ENCODE measurements around the gene ZBTB20.

Gene ZBTB20

GRCh38 chr3:114985776-114986175, 161.3 kb downstream of the ZBTB20 start:
- H2BK15ac ChIP-seq (ENCODE audit: low read depth, poor library complexity, severe bottlenecking) = no peak overlapping the region
- no peak overlapping the region for H4K8ac ChIP-seq (ENCODE audit: low read length)
- no peak overlapping the region for H2BK12ac ChIP-seq (ENCODE audit: low read length in 2 of 2)
- no peak overlapping the region for H3K23ac ChIP-seq (ENCODE audit: low read length in 2 of 2)
- H2BK120ac ChIP-seq (ENCODE audit: low read depth, low read length) = no peak overlapping the region
- H3K14ac ChIP-seq (ENCODE audit: low read length in 2 of 2) = no peak overlapping the region
- H3K27me3 ChIP-seq (ENCODE audit: control insufficient read depth in 1 of 2, insufficient read depth in 1 of 2, low read length in 2 of 2) = no peaks in the 10 kb centered on the region
- H3K9ac ChIP-seq (ENCODE audit: low read length) = no peak overlapping the region
- no peak overlapping the region for H2AK5ac ChIP-seq (ENCODE audit: low read length, severe bottlenecking)
- WGBS = 83% methylated on average over 1 of the region's 1 CpG
- H3K4me3 ChIP-seq (ENCODE audit: insufficient read depth in 1 of 2, low read depth in 1 of 2, low read length in 2 of 2) = no peak overlapping the region
- no peaks in the 10 kb centered on the region for H3K79me1 ChIP-seq (replicated peaks; ENCODE audit: low read length, poor library complexity, severe bottlenecking)
- H3K18ac ChIP-seq (ENCODE audit: low read depth in 1 of 2, low read length in 2 of 2) = no peak overlapping the region
- no peaks in the 10 kb centered on the region for H3K4me1 ChIP-seq (ENCODE audit: control insufficient read depth, insufficient read depth, low read depth, low read length)
- no peak overlapping the region for H4K91ac ChIP-seq (ENCODE audit: low read length)
- no peaks in the 10 kb centered on the region for H3K36me3 ChIP-seq (ENCODE audit: control insufficient read depth in 1 of 2, insufficient read depth in 2 of 2, low read depth in 1 of 2, low read length in 2 of 2)
- no peak overlapping the region for H3K4ac ChIP-seq (ENCODE audit: low read depth in 1 of 2, low read length in 2 of 2)
- H3K4me2 ChIP-seq (ENCODE audit: low read length, poor library complexity, severe bottlenecking) = no peak overlapping the region
- no peak overlapping the region for H3K27ac ChIP-seq (ENCODE audit: low read length, poor library complexity, severe bottlenecking)
- H2BK5ac ChIP-seq (ENCODE audit: low read depth, low read length, poor library complexity, severe bottlenecking) = no peak overlapping the region
- no peaks in the 10 kb centered on the region for H3K9me3 ChIP-seq (ENCODE audit: control insufficient read depth, low read length)
- DNase-seq = no peak
- no peak overlapping the region for H2AFZ ChIP-seq (ENCODE audit: low read depth, low read length)

DNA sequence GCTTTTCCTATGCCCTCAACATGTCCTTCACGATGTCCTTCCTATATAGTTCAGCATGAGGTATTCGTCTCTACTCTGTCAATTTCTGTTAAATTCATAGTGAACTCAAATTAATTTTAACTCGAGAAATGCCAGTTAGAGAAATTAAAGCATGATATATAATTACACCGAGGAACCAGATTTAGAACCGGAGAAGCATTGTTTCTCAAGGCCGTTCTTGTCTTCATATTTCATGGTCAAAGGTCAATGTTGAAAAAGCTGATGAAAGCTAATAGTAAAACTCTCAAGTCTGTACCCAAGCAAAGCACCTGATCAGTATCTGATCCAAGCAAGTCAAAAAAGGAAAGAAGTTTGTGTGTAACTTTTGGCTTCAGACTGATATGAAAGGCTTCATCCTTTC, 163.8 kb downstream of the ZBTB20 start:
- H3K4me3 ChIP-seq (ENCODE audit: insufficient read depth in 1 of 2, low read depth in 1 of 2, low read length in 2 of 2) = no peak overlapping the region
- H3K18ac ChIP-seq (ENCODE audit: low read depth in 1 of 2, low read length in 2 of 2) = no peak overlapping the region
- no peaks in the 10 kb centered on the region for H3K4me1 ChIP-seq (ENCODE audit: control insufficient read depth, insufficient read depth, low read depth, low read length)
- H3K14ac ChIP-seq (ENCODE audit: low read length in 2 of 2) = no peak overlapping the region
- H2BK120ac ChIP-seq (ENCODE audit: low read depth, low read length) = no peak overlapping the region
- no peak overlapping the region for H4K8ac ChIP-seq (ENCODE audit: low read length)
- H3K4me2 ChIP-seq (ENCODE audit: low read length, poor library complexity, severe bottlenecking) = no peak overlapping the region
- no peak for DNase-seq
- no peak overlapping the region for H2BK12ac ChIP-seq (ENCODE audit: low read length in 2 of 2)
- WGBS = 97% methylated on average over 6 of the region's 6 CpGs
- H2BK5ac ChIP-seq (ENCODE audit: low read depth, low read length, poor library complexity, severe bottlenecking) = no peak overlapping the region
- no peak overlapping the region for H2BK15ac ChIP-seq (ENCODE audit: low read depth, poor library complexity, severe bottlenecking)
- H3K27me3 ChIP-seq (ENCODE audit: control insufficient read depth in 1 of 2, insufficient read depth in 1 of 2, low read length in 2 of 2) = no peaks in the 10 kb centered on the region
- H3K23ac ChIP-seq (ENCODE audit: low read length in 2 of 2) = no peak overlapping the region
- no peak overlapping the region for H4K91ac ChIP-seq (ENCODE audit: low read length)
- no peaks in the 10 kb centered on the region for H3K36me3 ChIP-seq (ENCODE audit: control insufficient read depth in 1 of 2, insufficient read depth in 2 of 2, low read depth in 1 of 2, low read length in 2 of 2)
- no peak overlapping the region for H2AK5ac ChIP-seq (ENCODE audit: low read length, severe bottlenecking)
- no peaks in the 10 kb centered on the region for H3K9me3 ChIP-seq (ENCODE audit: control insufficient read depth, low read length)
- H3K4ac ChIP-seq (ENCODE audit: low read depth in 1 of 2, low read length in 2 of 2) = no peak overlapping the region
- H3K9ac ChIP-seq (ENCODE audit: low read length) = no peak overlapping the region
- H2AFZ ChIP-seq (ENCODE audit: low read depth, low read length) = no peak overlapping the region
- no peak overlapping the region for H3K27ac ChIP-seq (ENCODE audit: low read length, poor library complexity, severe bottlenecking)
- H3K79me1 ChIP-seq (replicated peaks; ENCODE audit: low read length, poor library complexity, severe bottlenecking) = no peaks in the 10 kb centered on the region

GRCh38 chr3:114974387-114974786, 172.7 kb downstream of the ZBTB20 start:
- H3K9ac ChIP-seq (ENCODE audit: low read length) = no peak overlapping the region
- H2BK5ac ChIP-seq (ENCODE audit: low read depth, low read length, poor library complexity, severe bottlenecking) = no peak overlapping the region
- no CpG with 5 or more reads among the region's 3 CpGs for WGBS

GRCh38 chr3:114973536-114973935, 173.6 kb downstream of the ZBTB20 start:
- no peak overlapping the region for H2BK120ac ChIP-seq (ENCODE audit: low read depth, low read length)
- H2BK5ac ChIP-seq (ENCODE audit: low read depth, low read length, poor library complexity, severe bottlenecking) = no peak overlapping the region
- no peaks in the 10 kb centered on the region for H3K79me1 ChIP-seq (replicated peaks; ENCODE audit: low read length, poor library complexity, severe bottlenecking)
- WGBS = 87% methylated on average over 2 of the region's 3 CpGs
- H2AFZ ChIP-seq (ENCODE audit: low read depth, low read length) = no peak overlapping the region
- DNase-seq = no peak
- H2AK5ac ChIP-seq (ENCODE audit: low read length, severe bottlenecking) = no peak overlapping the region
- no peak overlapping the region for H2BK12ac ChIP-seq (ENCODE audit: low read length in 2 of 2)
- H4K8ac ChIP-seq (ENCODE audit: low read length) = no peak overlapping the region
- no peak overlapping the region for H3K27ac ChIP-seq (ENCODE audit: low read length, poor library complexity, severe bottlenecking)
- no peaks in the 10 kb centered on the region for H3K9me3 ChIP-seq (ENCODE audit: control insufficient read depth, low read length)
- H3K9ac ChIP-seq (ENCODE audit: low read length) = no peak overlapping the region
- H4K91ac ChIP-seq (ENCODE audit: low read length) = no peak overlapping the region
- no peak overlapping the region for H3K4ac ChIP-seq (ENCODE audit: low read depth in 1 of 2, low read length in 2 of 2)
- no peak overlapping the region for H3K14ac ChIP-seq (ENCODE audit: low read length in 2 of 2)
- H3K23ac ChIP-seq (ENCODE audit: low read length in 2 of 2) = no peak overlapping the region
- peaks cover 0 to 10% of the 10 kb centered on the region in 2 experiments for H3K36me3 ChIP-seq (ENCODE audit: control insufficient read depth in 1 of 2, insufficient read depth in 2 of 2, low read depth in 1 of 2, low read length in 2 of 2)
- no peak overlapping the region for H3K18ac ChIP-seq (ENCODE audit: low read depth in 1 of 2, low read length in 2 of 2)
- H2BK15ac ChIP-seq (ENCODE audit: low read depth, poor library complexity, severe bottlenecking) = no peak overlapping the region
- no peak overlapping the region for H3K4me2 ChIP-seq (ENCODE audit: low read length, poor library complexity, severe bottlenecking)
- no peak overlapping the region for H3K4me3 ChIP-seq (ENCODE audit: insufficient read depth in 1 of 2, low read depth in 1 of 2, low read length in 2 of 2)
- no peaks in the 10 kb centered on the region for H3K4me1 ChIP-seq (ENCODE audit: control insufficient read depth, insufficient read depth, low read depth, low read length)
- H3K27me3 ChIP-seq (ENCODE audit: control insufficient read depth in 1 of 2, insufficient read depth in 1 of 2, low read length in 2 of 2) = no peaks in the 10 kb centered on the region

More at GRCh38 chr3:114974387-114974786, 172.7 kb downstream of the ZBTB20 start:
- Histone ChIP-seq H3K4ac (ENCODE audit: low read depth in 1 of 2, low read length in 2 of 2) (no peak overlapping the region), H3K79me1 (replicated peaks; ENCODE audit: low read length, poor library complexity, severe bottlenecking) (no peaks in the 10 kb centered on the region), H4K91ac (ENCODE audit: low read length) (no peak overlapping the region), H3K18ac (ENCODE audit: low read depth in 1 of 2, low read length in 2 of 2) (no peak overlapping the region), H2BK12ac (ENCODE audit: low read length in 2 of 2) (no peak overlapping the region), H3K27me3 (ENCODE audit: control insufficient read depth in 1 of 2, insufficient read depth in 1 of 2, low read length in 2 of 2) (no peaks in the 10 kb centered on the region), H3K27ac (ENCODE audit: low read length, poor library complexity, severe bottlenecking) (no peak overlapping the region), H4K8ac (ENCODE audit: low read length) (no peak overlapping the region), H3K9me3 (ENCODE audit: control insufficient read depth, low read length) (no peaks in the 10 kb centered on the region), H3K23ac (ENCODE audit: low read length in 2 of 2) (no peak overlapping the region), H3K4me3 (ENCODE audit: insufficient read depth in 1 of 2, low read depth in 1 of 2, low read length in 2 of 2) (no peak overlapping the region), H2AFZ (ENCODE audit: low read depth, low read length) (no peak overlapping the region), H3K14ac (ENCODE audit: low read length in 2 of 2) (no peak overlapping the region), H2BK15ac (ENCODE audit: low read depth, poor library complexity, severe bottlenecking) (no peak overlapping the region), H2AK5ac (ENCODE audit: low read length, severe bottlenecking) (no peak overlapping the region), H3K36me3 (ENCODE audit: control insufficient read depth in 1 of 2, insufficient read depth in 2 of 2, low read depth in 1 of 2, low read length in 2 of 2) (peaks cover 0 to 10% of the 10 kb centered on the region in 2 experiments), H3K4me1 (ENCODE audit: control insufficient read depth, insufficient read depth, low read depth, low read length) (no peaks in the 10 kb centered on the region), H2BK120ac (ENCODE audit: low read depth, low read length) (no peak overlapping the region), H3K4me2 (ENCODE audit: low read length, poor library complexity, severe bottlenecking) (no peak overlapping the region)
- no peak for DNase-seq
